ENCODE data around the gene DET1.

DNA sequence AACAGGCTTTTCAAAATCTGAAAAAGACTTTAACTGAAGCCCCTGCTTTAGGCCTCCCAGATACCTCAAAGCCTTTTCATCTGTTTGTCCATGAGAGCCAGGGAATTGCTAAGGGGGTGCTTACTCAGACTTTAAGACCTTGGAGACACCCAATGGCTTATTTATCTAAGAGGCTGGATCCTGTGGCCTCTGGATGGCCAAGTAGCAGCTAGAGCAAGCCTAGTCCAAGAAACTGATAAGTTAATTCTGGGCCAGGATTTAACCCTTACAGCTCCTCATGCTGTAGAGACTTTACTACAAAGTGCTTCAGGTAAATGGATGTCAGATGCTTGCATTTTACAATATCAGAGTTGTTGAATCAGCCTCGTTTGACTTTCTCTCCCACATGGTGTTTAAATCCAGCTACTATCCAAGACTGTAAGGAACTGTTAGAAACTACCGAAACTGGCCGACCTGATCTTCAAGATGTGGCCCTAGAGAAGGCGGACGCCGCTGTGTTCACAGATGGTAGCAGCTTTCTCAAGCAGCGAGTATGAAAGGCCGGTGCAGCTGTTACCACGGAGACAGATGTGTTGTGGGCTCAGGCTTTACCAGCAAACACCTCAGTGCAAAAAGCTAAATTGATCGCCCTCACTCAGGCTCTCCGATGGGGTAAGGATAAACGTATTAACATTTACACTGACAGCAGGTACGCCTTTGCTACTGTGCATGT, 3.3 kb downstream of the DET1 start:
- TF ChIP-seq CTCF (conservative IDR thresholded peaks at IDR 0.05; ENCODE audit: low read length) (no peak), EZH2phosphoT487 (IDR thresholded peaks at IDR 0.05; ENCODE audit: borderline replicate concordance) (no peak)
